GM10266 (cell line): ENCODE measurements around the gene PTH2.
"Not testable (repeated sequence)": the region's sequence is repeated elsewhere in the genome, so short reads cannot be mapped to it uniquely, and the experiment has no call there.

Experiments
- DNase-seq: peaks from one replicate; pipeline ENCODE4 v3.0.0; 2012; ENCODE audit errors: extremely low spot score
- TF ChIP-seq, protein P1 (sequence below): IDR thresholded peaks from 2 replicates; pipeline ENCODE4 v1.5.1; 2012; ENCODE audit warnings: mild to moderate bottlenecking, low read depth; ENCODE audit not compliant: control insufficient read depth, insufficient read depth; ENCODE audit errors: missing control alignments

PTH2 gene

DNA sequence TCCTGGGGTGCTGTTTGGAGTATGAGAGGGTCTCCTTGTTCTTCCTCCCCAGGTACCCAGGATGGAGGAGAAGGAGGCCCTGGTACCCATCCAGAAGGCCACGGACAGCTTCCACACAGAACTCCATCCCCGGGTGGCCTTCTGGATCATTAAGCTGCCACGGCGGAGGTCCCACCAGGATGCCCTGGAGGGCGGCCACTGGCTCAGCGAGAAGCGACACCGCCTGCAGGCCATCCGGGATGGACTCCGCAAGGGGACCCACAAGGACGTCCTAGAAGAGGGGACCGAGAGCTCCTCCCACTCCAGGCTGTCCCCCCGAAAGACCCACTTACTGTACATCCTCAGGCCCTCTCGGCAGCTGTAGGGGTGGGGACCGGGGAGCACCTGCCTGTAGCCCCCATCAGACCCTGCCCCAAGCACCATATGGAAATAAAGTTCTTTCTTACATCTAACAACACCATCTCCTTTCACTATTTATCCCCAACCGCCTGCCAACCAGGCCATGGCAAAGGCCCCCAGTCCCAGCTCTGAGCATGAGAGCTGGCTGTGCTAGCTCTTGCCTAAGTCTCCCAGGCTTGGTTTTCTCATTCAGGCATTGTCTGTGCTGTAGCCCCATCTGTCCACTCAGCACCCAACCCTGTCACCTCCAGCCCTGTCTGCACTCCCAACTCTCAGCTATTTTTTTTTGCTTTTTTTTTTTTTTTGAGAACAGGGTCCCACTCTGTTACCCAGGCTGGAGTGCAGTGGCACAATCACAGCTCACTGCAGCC, 48.4 kb downstream of the PTH2 start:
- DNase-seq = no peak
- TF ChIP-seq, protein P1, sequence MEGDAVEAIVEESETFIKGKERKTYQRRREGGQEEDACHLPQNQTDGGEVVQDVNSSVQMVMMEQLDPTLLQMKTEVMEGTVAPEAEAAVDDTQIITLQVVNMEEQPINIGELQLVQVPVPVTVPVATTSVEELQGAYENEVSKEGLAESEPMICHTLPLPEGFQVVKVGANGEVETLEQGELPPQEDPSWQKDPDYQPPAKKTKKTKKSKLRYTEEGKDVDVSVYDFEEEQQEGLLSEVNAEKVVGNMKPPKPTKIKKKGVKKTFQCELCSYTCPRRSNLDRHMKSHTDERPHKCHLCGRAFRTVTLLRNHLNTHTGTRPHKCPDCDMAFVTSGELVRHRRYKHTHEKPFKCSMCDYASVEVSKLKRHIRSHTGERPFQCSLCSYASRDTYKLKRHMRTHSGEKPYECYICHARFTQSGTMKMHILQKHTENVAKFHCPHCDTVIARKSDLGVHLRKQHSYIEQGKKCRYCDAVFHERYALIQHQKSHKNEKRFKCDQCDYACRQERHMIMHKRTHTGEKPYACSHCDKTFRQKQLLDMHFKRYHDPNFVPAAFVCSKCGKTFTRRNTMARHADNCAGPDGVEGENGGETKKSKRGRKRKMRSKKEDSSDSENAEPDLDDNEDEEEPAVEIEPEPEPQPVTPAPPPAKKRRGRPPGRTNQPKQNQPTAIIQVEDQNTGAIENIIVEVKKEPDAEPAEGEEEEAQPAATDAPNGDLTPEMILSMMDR = no peak

DNA sequence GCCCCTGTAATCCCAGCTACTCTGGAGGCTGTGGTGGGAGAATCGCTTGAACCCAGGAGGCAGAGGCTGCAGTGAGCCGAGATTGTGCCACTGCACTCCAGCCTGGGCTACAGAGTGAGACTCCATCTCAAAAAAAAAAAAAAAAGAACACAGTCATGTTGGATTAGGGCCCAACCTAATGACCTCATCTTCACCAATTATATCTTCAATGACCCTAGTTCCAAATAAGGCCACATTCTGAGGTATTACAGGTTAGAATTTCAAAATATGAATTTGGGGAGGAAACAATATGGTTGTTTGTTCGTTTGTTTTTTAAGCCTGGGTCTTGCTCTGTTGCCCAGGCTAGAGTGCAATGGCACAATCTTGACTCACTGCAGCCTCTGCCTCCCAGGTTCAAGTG, 50.1 kb downstream of the PTH2 start:
- not testable (repeated sequence) for DNase-seq
